Activated T-cell treated with anti-CD3 and anti-CD28 coated beads for 48 hours (primary cell): ENCODE measurements around the gene BACE2.

ENCODE experiments used
- DNase-seq: peaks from one replicate; pipeline ENCODE4 v3.0.0-alpha.2; 2020; ENCODE audit warnings: low read depth

Gene BACE2

GRCh38 chr21:41167348-41168342 lies at the start of gene BACE2:
Gene BACE2, plus strand, starts transcription at chr21:41168160. Its CDS starts 104 bp downstream, at chr21:41168264.
- DNase-seq, result peak; percentile 51

- DNase-seq, result no peak
These were observed 48.1 kb upstream of the BACE2 start for GRCh38 chr21:41119901-41120300.

- DNase-seq, result no peak
These were observed 47.0 kb upstream of the BACE2 start for GRCh38 chr21:41120997-41121396.

GRCh38 chr21:41121785-41122415 lies 46.1 kb upstream of the BACE2 start:
- DNase-seq, result peak; percentile 56

GRCh38 chr21:41124641-41125201 lies 43.2 kb upstream of the BACE2 start:
- no peak for DNase-seq

GRCh38 chr21:41128981-41129380 lies 39.0 kb upstream of the BACE2 start:
- DNase-seq, result no peak

- DNase-seq, result no peak
These were observed 37.1 kb upstream of the BACE2 start for GRCh38 chr21:41130883-41131282.

GRCh38 chr21:41133874-41134522 lies 34.0 kb upstream of the BACE2 start:
- DNase-seq, result no peak

- DNase-seq, result no peak
These were observed 32.2 kb upstream of the BACE2 start for GRCh38 chr21:41135746-41136145.

- no peak for DNase-seq
These were observed 31.7 kb upstream of the BACE2 start for GRCh38 chr21:41136286-41136685.

- DNase-seq, result no peak
These were observed 30.6 kb upstream of the BACE2 start for GRCh38 chr21:41137401-41137800.

- DNase-seq, result no peak
These were observed 30.1 kb upstream of the BACE2 start for GRCh38 chr21:41137889-41138288.

- DNase-seq, result no peak
These were observed 29.2 kb upstream of the BACE2 start for GRCh38 chr21:41138711-41139110.

- no peak for DNase-seq
These were observed 28.7 kb upstream of the BACE2 start for GRCh38 chr21:41139275-41139674.

- DNase-seq, result no peak
These were observed 28.0 kb upstream of the BACE2 start for GRCh38 chr21:41139951-41140350.

- no peak for DNase-seq
These were observed 26.9 kb upstream of the BACE2 start for GRCh38 chr21:41141031-41141457.

GRCh38 chr21:41142051-41142795 lies 25.7 kb upstream of the BACE2 start:
- no peak for DNase-seq

GRCh38 chr21:41143596-41144325 lies 24.2 kb upstream of the BACE2 start:
- no peak for DNase-seq

GRCh38 chr21:41147096-41147978 lies 20.6 kb upstream of the BACE2 start:
- no peak for DNase-seq

- DNase-seq, result no peak
These were observed 20.0 kb upstream of the BACE2 start for GRCh38 chr21:41147979-41148355.
